IPS-11a (cell line): ENCODE results near the gene TRPM2.
"Not testable (repeated sequence)": the region's sequence is repeated elsewhere in the genome, so short reads cannot be mapped to it uniquely, and the experiment has no call there.

Experiments used
- H3K4me3 ChIP-seq: one replicate; pipeline ENCODE4 v1.5.1; 2013; ENCODE audit warnings: low read depth, low read length, control low read depth

Gene TRPM2

GRCh38 chr21:44391345-44392091 lies 38.1 kb downstream of the TRPM2 start:
- no peak overlapping the region for H3K4me3 ChIP-seq

GRCh38 chr21:44392185-44392584 lies 38.8 kb downstream of the TRPM2 start:
- H3K4me3 ChIP-seq: no peak overlapping the region

- no peak overlapping the region for H3K4me3 ChIP-seq
Measured at GRCh38 chr21:44392916-44393315, 39.5 kb downstream of the TRPM2 start.

- no peak overlapping the region for H3K4me3 ChIP-seq
Measured at GRCh38 chr21:44394733-44395132, 41.3 kb downstream of the TRPM2 start.

GRCh38 chr21:44395260-44395659 lies 41.8 kb downstream of the TRPM2 start:
- no peak overlapping the region for H3K4me3 ChIP-seq

- H3K4me3 ChIP-seq: not testable (repeated sequence)
Measured at GRCh38 chr21:44396803-44397202, 43.4 kb downstream of the TRPM2 start.

GRCh38 chr21:44397431-44398031 lies 44.1 kb downstream of the TRPM2 start:
- no peak overlapping the region for H3K4me3 ChIP-seq

GRCh38 chr21:44398499-44398898 lies 45.1 kb downstream of the TRPM2 start:
- no peak overlapping the region for H3K4me3 ChIP-seq

- no peak overlapping the region for H3K4me3 ChIP-seq
Measured at GRCh38 chr21:44399151-44399954, 45.9 kb downstream of the TRPM2 start.

GRCh38 chr21:44399955-44400790 lies 46.8 kb downstream of the TRPM2 start:
- no peak overlapping the region for H3K4me3 ChIP-seq

- H3K4me3 ChIP-seq: no peak overlapping the region
Measured at GRCh38 chr21:44400791-44401385, 47.5 kb downstream of the TRPM2 start.

GRCh38 chr21:44401386-44402160 lies 48.2 kb downstream of the TRPM2 start:
- H3K4me3 ChIP-seq: no peak overlapping the region

GRCh38 chr21:44402323-44403105 lies 49.1 kb downstream of the TRPM2 start:
- no peak overlapping the region for H3K4me3 ChIP-seq

- H3K4me3 ChIP-seq: no peak overlapping the region
Measured at GRCh38 chr21:44403106-44404020, 49.9 kb downstream of the TRPM2 start.

- not testable (repeated sequence) for H3K4me3 ChIP-seq
Measured at GRCh38 chr21:44404482-44404881, 51.1 kb downstream of the TRPM2 start.

GRCh38 chr21:44405091-44405947 lies 51.9 kb downstream of the TRPM2 start:
- no peak overlapping the region for H3K4me3 ChIP-seq
